ENCODE data around the gene ABCA2.

The ABCA2 gene

GRCh38 chr9:136973618-136974617, 54.1 kb downstream of the ABCA2 start:
- DNase-seq (ENCODE audit: low read depth in 2 of 2) = no peak
- H3K4me3 ChIP-seq (replicated peaks in 1 of 2; ENCODE audit: low read depth in 2 of 2, low read length in 2 of 2) = no peak overlapping the region
- TF ChIP-seq, protein P1, sequence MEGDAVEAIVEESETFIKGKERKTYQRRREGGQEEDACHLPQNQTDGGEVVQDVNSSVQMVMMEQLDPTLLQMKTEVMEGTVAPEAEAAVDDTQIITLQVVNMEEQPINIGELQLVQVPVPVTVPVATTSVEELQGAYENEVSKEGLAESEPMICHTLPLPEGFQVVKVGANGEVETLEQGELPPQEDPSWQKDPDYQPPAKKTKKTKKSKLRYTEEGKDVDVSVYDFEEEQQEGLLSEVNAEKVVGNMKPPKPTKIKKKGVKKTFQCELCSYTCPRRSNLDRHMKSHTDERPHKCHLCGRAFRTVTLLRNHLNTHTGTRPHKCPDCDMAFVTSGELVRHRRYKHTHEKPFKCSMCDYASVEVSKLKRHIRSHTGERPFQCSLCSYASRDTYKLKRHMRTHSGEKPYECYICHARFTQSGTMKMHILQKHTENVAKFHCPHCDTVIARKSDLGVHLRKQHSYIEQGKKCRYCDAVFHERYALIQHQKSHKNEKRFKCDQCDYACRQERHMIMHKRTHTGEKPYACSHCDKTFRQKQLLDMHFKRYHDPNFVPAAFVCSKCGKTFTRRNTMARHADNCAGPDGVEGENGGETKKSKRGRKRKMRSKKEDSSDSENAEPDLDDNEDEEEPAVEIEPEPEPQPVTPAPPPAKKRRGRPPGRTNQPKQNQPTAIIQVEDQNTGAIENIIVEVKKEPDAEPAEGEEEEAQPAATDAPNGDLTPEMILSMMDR (IDR thresholded peaks at IDR 0.05; ENCODE audit: low read depth, low read length) = no peak

GRCh38 chr9:136972743-136973142, 55.3 kb downstream of the ABCA2 start:
- no peak for DNase-seq (ENCODE audit: low read depth in 2 of 2)
- TF ChIP-seq, protein P1 (IDR thresholded peaks at IDR 0.05; ENCODE audit: low read depth, low read length) = no peak
- H3K4me3 ChIP-seq (replicated peaks in 1 of 2; ENCODE audit: low read depth in 2 of 2, low read length in 2 of 2) = no peak overlapping the region

- no peak for DNase-seq (ENCODE audit: low read depth in 2 of 2)
- no peak overlapping the region for H3K4me3 ChIP-seq (replicated peaks in 1 of 2; ENCODE audit: low read depth in 2 of 2, low read length in 2 of 2)
- TF ChIP-seq, protein P1 (IDR thresholded peaks at IDR 0.05; ENCODE audit: low read depth, low read length) = no peak
These were observed 55.7 kb downstream of the ABCA2 start for GRCh38 chr9:136972335-136972734.

DNA sequence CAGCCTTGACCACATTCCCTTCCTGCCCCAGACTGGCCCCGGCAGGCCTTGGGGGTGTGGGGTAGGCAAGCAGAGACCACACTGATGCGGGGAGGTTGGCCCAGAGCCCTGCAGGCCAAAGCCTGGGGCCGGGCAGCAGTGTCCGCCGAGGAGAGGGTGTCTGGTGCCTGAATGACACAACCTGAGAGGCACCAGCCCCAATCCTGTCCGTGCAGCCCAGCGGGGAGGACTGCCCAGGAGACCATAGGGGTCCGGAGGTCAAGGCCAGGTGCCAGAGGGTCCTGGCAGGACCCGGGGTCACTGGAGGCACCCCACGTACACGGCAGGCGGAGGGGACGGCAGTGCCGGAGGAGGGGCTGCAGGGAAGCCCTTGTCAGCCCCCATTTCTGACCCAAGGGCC, 56.3 kb downstream of the ABCA2 start:
- no peak for DNase-seq (ENCODE audit: low read depth in 2 of 2)
- TF ChIP-seq, protein P1 (IDR thresholded peaks at IDR 0.05; ENCODE audit: low read depth, low read length) = no peak
- no peak overlapping the region for H3K4me3 ChIP-seq (replicated peaks in 1 of 2; ENCODE audit: low read depth in 2 of 2, low read length in 2 of 2)

GRCh38 chr9:136970361-136970760, 57.7 kb downstream of the ABCA2 start:
- TF ChIP-seq, protein P1 (IDR thresholded peaks at IDR 0.05; ENCODE audit: low read depth, low read length) = no peak
- no peak overlapping the region for H3K4me3 ChIP-seq (replicated peaks in 1 of 2; ENCODE audit: low read depth in 2 of 2, low read length in 2 of 2)
- no peak for DNase-seq (ENCODE audit: low read depth in 2 of 2)

DNA sequence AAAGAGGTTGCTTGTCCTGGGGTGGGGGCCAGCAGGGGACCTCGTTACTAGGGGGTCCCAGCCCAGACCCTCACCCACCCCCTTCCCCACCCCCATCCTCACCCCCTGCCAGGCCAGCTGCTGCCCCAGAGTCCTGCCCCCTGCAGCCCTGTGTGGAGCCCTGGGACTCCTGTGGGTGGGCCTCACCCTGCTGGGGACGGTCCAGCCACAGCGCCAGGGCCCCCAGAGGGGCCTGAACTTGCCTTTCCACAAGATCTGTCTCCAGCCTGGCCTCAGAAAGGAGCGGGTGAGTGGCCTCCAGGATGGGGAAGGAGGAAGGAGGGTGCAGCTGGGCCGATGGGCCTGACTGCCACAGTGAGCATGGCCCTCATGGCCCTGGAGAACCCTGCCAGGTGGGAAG, 58.3 kb downstream of the ABCA2 start:
- H3K4me3 ChIP-seq (replicated peaks in 1 of 2; ENCODE audit: low read depth in 2 of 2, low read length in 2 of 2) = no peak overlapping the region
- TF ChIP-seq, protein P1 (IDR thresholded peaks at IDR 0.05; ENCODE audit: low read depth, low read length) = no peak
- no peak for DNase-seq (ENCODE audit: low read depth in 2 of 2)

Data from cardiac fibroblast (primary cell).